ENCODE results near the gene MAFF.
"Not testable (repeated sequence)": the region's sequence is repeated elsewhere in the genome, so short reads cannot be mapped to it uniquely, and the experiment has no call there.

The MAFF gene

GRCh38 chr22:38177571-38177925 lies 24.2 kb upstream of the MAFF start:
- not testable (repeated sequence) for DNase-seq

GRCh38 chr22:38177926-38178604 lies 23.7 kb upstream of the MAFF start:
- peak in 31 of 51 donors; percentile 21 to 70 (median 41) for DNase-seq

GRCh38 chr22:38178605-38178937 lies 23.2 kb upstream of the MAFF start:
- DNase-seq: not testable (repeated sequence)

- DNase-seq: peak in 41 of 51 donors; percentile 22 to 84 (median 50)
These were observed 20.8 kb upstream of the MAFF start for GRCh38 chr22:38180841-38181452.

- peak; percentile 61 to 99 (median 97) for DNase-seq
These were observed 20.2 kb upstream of the MAFF start, which contains the start of gene PLA2G6 for GRCh38 chr22:38181453-38182200. Gene PLA2G6 (minus strand): TSS chr22:38181830. CDS start chr22:38169426, 12,404 bp downstream.

GRCh38 chr22:38184788-38185187 lies 17.0 kb upstream of the MAFF start:
- no peak for DNase-seq

- no peak for DNase-seq
These were observed 15.4 kb upstream of the MAFF start for GRCh38 chr22:38186429-38186828.

GRCh38 chr22:38187413-38188212 lies 14.2 kb upstream of the MAFF start:
- no peak for DNase-seq

GRCh38 chr22:38189104-38189503 lies 12.7 kb upstream of the MAFF start:
- no peak for DNase-seq

- no peak for DNase-seq
These were observed 11.2 kb upstream of the MAFF start for GRCh38 chr22:38190581-38190980.

GRCh38 chr22:38191055-38191454 lies 10.7 kb upstream of the MAFF start:
- DNase-seq: no peak

- no peak for DNase-seq
These were observed 9.9 kb upstream of the MAFF start for GRCh38 chr22:38191731-38192474.

- DNase-seq: no peak
These were observed 9.3 kb upstream of the MAFF start for GRCh38 chr22:38192475-38192863.

GRCh38 chr22:38193580-38193979 lies 8.2 kb upstream of the MAFF start:
- DNase-seq: no peak

GRCh38 chr22:38196791-38197419 lies 4.9 kb upstream of the MAFF start:
- peak in 1 of 51 donors; percentile 16 for DNase-seq

- DNase-seq: no peak
These were observed 1.8 kb upstream of the MAFF start for GRCh38 chr22:38199826-38200559.

GRCh38 chr22:38201371-38201710 lies 453 bp upstream of the MAFF start:
- DNase-seq: no peak

- peak in 40 of 51 donors; percentile 13 to 75 (median 53) for DNase-seq
These were observed 769 bp downstream of the MAFF start for GRCh38 chr22:38202437-38203089.

- DNase-seq: no peak
These were observed 1.5 kb downstream of the MAFF start for GRCh38 chr22:38203090-38203810.

Measured in hypothalamus (tissue), 51 donors.